PC-3 (cell line): ENCODE measurements around the gene AKAP14. TPM values are rescaled to one million over a fixed set of nuclear protein-coding genes. Genes with fewer than 3 reads are reported as not detected.
A peak's percentile ranks its signal among the peaks of the same experiment; 100 is the strongest.

Experiments
- ATAC-seq: fragments of 200-7000 bp; cut with Tn5 transposase; 2 replicates; pipeline ENCODE4 v1.9.1; 2020; ENCODE audit warnings: mild to moderate bottlenecking, moderate library complexity
- BruUV-seq: library from RNA; stranded (reverse); fragments of 400-500 nt; replicated peaks from 2 replicates; lab custom pipeline; 2021; lab: Mats Ljungman, UMichigan
- CTCF ChIA-PET: fragments of 300-600 bp; sonication (Branson Sonifier 250); formaldehyde crosslinking; loops from one replicate; lab custom pipeline; 2022; ENCODE audit warnings: antibody characterized with exemption; lab: Charles Lee
- POLR2A ChIA-PET: fragments of 300-600 bp; sonication (Branson Sonifier 250); formaldehyde crosslinking; loops from one replicate; lab custom pipeline; 2022; ENCODE audit warnings: antibody characterized with exemption; ENCODE audit not compliant: unreplicated experiment; lab: Charles Lee
- DNase-seq: peaks from one replicate; pipeline ENCODE4 v3.0.0-alpha.2; 2015
- H2AFZ ChIP-seq: fragments of 300-600 bp; sonication (generic); 2 replicates; pipeline ENCODE4 v1.6.0; 2016; ENCODE audit warnings: antibody characterized with exemption, low read length
- H3F3A ChIP-seq: fragments of 300-600 bp; sonication (generic); one replicate; pipeline ENCODE4 v1.6.0; 2017; ENCODE audit warnings: antibody characterized with exemption, low read length, control low read depth, mild to moderate bottlenecking; ENCODE audit not compliant: unreplicated experiment
- H3K27ac ChIP-seq: fragments of 300-600 bp; sonication (generic); 2 replicates; pipeline ENCODE4 v1.5.1; 2016; ENCODE audit warnings: mild to moderate bottlenecking, low read length
- H3K27me3 ChIP-seq: fragments of 300-600 bp; sonication (generic); 2 replicates; pipeline ENCODE4 v1.6.1; 2016; ENCODE audit warnings: low read length, mixed read lengths
- H3K36me3 ChIP-seq: fragments of 300-600 bp; sonication (generic); 2 replicates; pipeline ENCODE4 v1.6.1; 2016; ENCODE audit warnings: low read depth, mixed run types, low read length, mixed read lengths
- H3K4me1 ChIP-seq: fragments of 300-600 bp; sonication (generic); 2 replicates; pipeline ENCODE4 v1.5.1; 2016; ENCODE audit warnings: low read length; ENCODE audit not compliant: insufficient read depth
- H3K4me2 ChIP-seq: fragments of 300-600 bp; sonication (generic); 2 replicates; pipeline ENCODE4 v1.6.0; 2016; ENCODE audit warnings: low read length
- H3K4me3 ChIP-seq: fragments of 300-600 bp; sonication (generic); 2 replicates; pipeline ENCODE4 v1.5.1; 2016; ENCODE audit warnings: mild to moderate bottlenecking, low read length, mixed read lengths
- H3K79me2 ChIP-seq: fragments of 300-600 bp; sonication (generic); 2 replicates; pipeline ENCODE4 v1.6.1; 2017; ENCODE audit warnings: low read length, mixed read lengths
- H3K9ac ChIP-seq: fragments of 300-600 bp; sonication (generic); 2 replicates; pipeline ENCODE4 v1.6.0; 2016; ENCODE audit warnings: mild to moderate bottlenecking, low read length
- H3K9me2 ChIP-seq: fragments of 300-600 bp; sonication (generic); replicated peaks from 2 replicates; pipeline ENCODE4 v1.6.1; 2016; ENCODE audit warnings: mixed run types, low read length, mixed read lengths
- H3K9me3 ChIP-seq: fragments of 300-600 bp; sonication (generic); 2 replicates; pipeline ENCODE4 v1.6.1; 2016; ENCODE audit warnings: low read length, mixed read lengths
- H4K20me1 ChIP-seq: fragments of 300-600 bp; sonication (generic); 2 replicates; pipeline ENCODE4 v1.6.1; 2016; ENCODE audit warnings: low read length, mixed read lengths
- EZH2 ChIP-seq: fragments of 300-600 bp; sonication (generic); IDR thresholded peaks from one replicate; pipeline ENCODE4 v1.6.1; 2017; ENCODE audit warnings: antibody characterized with exemption, mild to moderate bottlenecking, low read length; ENCODE audit not compliant: unreplicated experiment
- EZH2phosphoT487 ChIP-seq: fragments of 300-600 bp; sonication (generic); IDR thresholded peaks from 2 replicates; pipeline ENCODE4 v1.6.1; 2018; ENCODE audit warnings: mild to moderate bottlenecking, antibody characterized with exemption, low read length, borderline replicate concordance
- intact Hi-C: fragments of 100-400 bp; cut with micrococcal nuclease; formaldehyde crosslinking; loops from 2 replicates; pipeline ENCODE4 v1.9.0; 2023
- total RNA-seq: library from RNA; depleted of rRNA; stranded (reverse); fragments of >200 nt; gene quantifications from 2 replicates; pipeline ENCODE4 v1.2.3, GENCODE V29; 2014
- TF ChIP-seq, protein P1 (sequence below): fragments of 300-600 bp; sonication (generic); conservative IDR thresholded peaks from 2 replicates; pipeline ENCODE4 v1.5.1; 2017; ENCODE audit warnings: antibody characterized with exemption, low read depth, mild to moderate bottlenecking, low read length

Gene AKAP14
- total RNA-seq, 1 experiment from 2014 or later = not detected

DNA sequence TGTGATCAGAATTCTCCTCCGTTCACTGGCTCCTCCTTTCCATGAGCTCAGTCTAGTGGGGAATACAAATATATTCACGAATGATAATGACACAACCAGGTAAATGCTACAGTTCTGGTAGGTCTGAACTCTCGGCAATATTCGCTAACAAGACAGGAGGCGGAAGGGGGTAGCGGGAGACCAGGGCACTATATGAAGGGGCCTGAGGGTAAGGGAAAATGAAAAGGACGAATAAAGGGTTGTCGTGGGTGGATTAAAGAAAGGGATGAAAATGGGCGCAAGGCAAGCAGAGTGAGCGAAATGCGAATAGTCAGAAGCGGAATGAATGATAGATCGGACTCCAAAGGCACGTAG lies 47.1 kb downstream of the AKAP14 start:
- POLR2A ChIA-PET = interaction anchor here (0.6 kb wide), 2 partner anchors 150 to 661 kb away, joined by 3 read pairs; partner anchors contain the start of gene MCTS1

DNA sequence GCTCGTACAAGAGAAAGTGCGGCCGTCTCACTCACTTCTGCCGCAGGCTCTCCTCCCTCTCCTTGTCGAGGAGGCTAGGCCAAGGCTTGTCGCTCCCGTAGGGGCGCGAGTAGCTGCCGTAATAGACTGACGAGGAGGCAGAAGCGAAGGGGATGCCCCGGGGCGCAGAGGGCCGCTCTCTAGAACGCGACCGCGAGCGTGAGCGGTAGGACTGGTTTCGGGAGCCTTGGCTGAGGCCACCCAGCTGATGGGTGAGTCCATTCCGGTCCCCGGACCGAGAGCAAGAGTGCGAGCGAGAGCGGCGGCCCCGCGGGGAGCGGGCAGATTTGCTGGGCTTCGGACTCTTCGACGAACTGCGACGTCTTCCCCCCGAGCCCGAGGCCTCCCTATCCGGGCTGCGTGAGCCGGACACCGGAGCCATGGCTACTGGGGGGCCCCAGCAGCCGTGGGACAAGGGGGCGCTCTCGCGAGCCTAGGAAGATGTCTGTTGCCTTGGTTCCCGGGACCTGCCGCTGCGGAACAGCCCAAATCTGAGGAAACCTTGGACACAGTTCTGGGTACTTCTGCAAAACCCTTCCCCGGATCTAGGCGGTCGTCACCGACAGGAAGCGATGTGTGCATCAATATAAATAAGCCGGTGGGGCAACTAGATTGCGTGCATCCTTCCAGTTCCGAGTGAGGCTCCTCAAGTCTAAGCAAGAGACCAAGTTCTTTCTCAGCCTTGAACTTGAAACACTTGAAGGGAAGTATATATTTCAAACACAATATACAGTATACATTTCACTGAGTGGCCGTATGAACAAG lies 47.7 kb downstream of the AKAP14 start, which contains the start of gene NKAP:
NKAP (minus strand) TSS at position 567 of the 804 bp plus-strand sequence; CDS start at position 421, 146 bp downstream.
- peak within 1 kb of the TSS; percentile 70 for H3K27ac ChIP-seq
- TSS peak; percentile 64 for BruUV-seq
- H3K4me1 ChIP-seq = peaks cover 7% of the 10 kb centered on the region; the same call in 1 of the 2 replicates
- TF ChIP-seq EZH2phosphoT487 (no peak), EZH2 (no peak)
- TF ChIP-seq, protein P1, sequence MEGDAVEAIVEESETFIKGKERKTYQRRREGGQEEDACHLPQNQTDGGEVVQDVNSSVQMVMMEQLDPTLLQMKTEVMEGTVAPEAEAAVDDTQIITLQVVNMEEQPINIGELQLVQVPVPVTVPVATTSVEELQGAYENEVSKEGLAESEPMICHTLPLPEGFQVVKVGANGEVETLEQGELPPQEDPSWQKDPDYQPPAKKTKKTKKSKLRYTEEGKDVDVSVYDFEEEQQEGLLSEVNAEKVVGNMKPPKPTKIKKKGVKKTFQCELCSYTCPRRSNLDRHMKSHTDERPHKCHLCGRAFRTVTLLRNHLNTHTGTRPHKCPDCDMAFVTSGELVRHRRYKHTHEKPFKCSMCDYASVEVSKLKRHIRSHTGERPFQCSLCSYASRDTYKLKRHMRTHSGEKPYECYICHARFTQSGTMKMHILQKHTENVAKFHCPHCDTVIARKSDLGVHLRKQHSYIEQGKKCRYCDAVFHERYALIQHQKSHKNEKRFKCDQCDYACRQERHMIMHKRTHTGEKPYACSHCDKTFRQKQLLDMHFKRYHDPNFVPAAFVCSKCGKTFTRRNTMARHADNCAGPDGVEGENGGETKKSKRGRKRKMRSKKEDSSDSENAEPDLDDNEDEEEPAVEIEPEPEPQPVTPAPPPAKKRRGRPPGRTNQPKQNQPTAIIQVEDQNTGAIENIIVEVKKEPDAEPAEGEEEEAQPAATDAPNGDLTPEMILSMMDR = peak; percentile 45
- H3K36me3 ChIP-seq = no peaks in the 10 kb centered on the region
- H3K9me2 ChIP-seq = no peaks in the 10 kb centered on the region
- ATAC-seq = peak; percentile 92
- peak within 1 kb of the TSS; percentile 98 for H3K4me2 ChIP-seq
- no peaks in the 10 kb centered on the region for H3F3A ChIP-seq
- no peaks in the 10 kb centered on the region for H3K27me3 ChIP-seq
- DNase-seq = peak; percentile 94
- H3K9me3 ChIP-seq = no peaks in the 10 kb centered on the region
- H3K4me3 ChIP-seq = peak within 1 kb of the TSS; percentile 77
- peak within 1 kb of the TSS; percentile 92 for H2AFZ ChIP-seq
- CTCF ChIA-PET = interaction anchor here (0.5 kb wide), 1 partner anchor 11 kb away, joined by 5 read pairs; no protein-coding TSS in a partner anchor
- intact Hi-C loops = no loop called here
- peak within 1 kb of the TSS; percentile 80 for H3K9ac ChIP-seq
- no peaks in the 10 kb centered on the region for H4K20me1 ChIP-seq
- H3K79me2 ChIP-seq = peaks cover 12% of the 10 kb centered on the region
- POLR2A ChIA-PET = interaction anchor here (0.6 kb wide), 1 partner anchor 151 kb away, joined by 3 read pairs; no protein-coding TSS in a partner anchor

More for the DNA sequence above, 47.1 kb downstream of the AKAP14 start:
- H3K4me1 ChIP-seq = peaks cover 7% of the 10 kb centered on the region; the same call in 1 of the 2 replicates
- no peaks in the 10 kb centered on the region for H4K20me1 ChIP-seq
- H3K27ac ChIP-seq = peak overlapping the region; percentile 70
- no peaks in the 10 kb centered on the region for H3K9me2 ChIP-seq
- CTCF ChIA-PET = interaction anchor here (0.5 kb wide), 2 partner anchors 11 to 78 kb away, joined by 5 to 11 read pairs; no protein-coding TSS in a partner anchor
- H3K36me3 ChIP-seq = no peaks in the 10 kb centered on the region
- DNase-seq (peak; percentile 9), ATAC-seq (peak; percentile 21)
- H3K9ac ChIP-seq = peak overlapping the region; percentile 80
- H3F3A ChIP-seq = no peaks in the 10 kb centered on the region
- H3K27me3 ChIP-seq = no peaks in the 10 kb centered on the region
- H3K9me3 ChIP-seq = no peaks in the 10 kb centered on the region
- intact Hi-C loops = no loop called here
- BruUV-seq = no TSS peak
- peak overlapping the region; percentile 90 for H2AFZ ChIP-seq
- H3K4me3 ChIP-seq = peak overlapping the region; percentile 77
- H3K4me2 ChIP-seq = peak overlapping the region; percentile 98
- H3K79me2 ChIP-seq = peaks cover 12% of the 10 kb centered on the region
- no peak for TF ChIP-seq EZH2
- TF ChIP-seq, protein P1 = no peak
- no peak for TF ChIP-seq EZH2phosphoT487
